GM23338 (cell line): ENCODE data around the gene GSX1. TPM values are rescaled to one million over a fixed set of nuclear protein-coding genes. Genes with fewer than 3 reads are reported as not detected.

Experiments used
- ATAC-seq: fragments of 200-7000 bp; cut with Tn5 transposase; 3 replicates; pipeline ENCODE4 v1.9.1; 2020
- DNase-seq: peaks from one replicate; pipeline ENCODE4 v3.0.0-alpha.2; 2015; ENCODE audit warnings: low spot score
- H2AFZ ChIP-seq: fragments of 200-600 bp; sonication (generic); 2 replicates; pipeline ENCODE4 v1.8.0; 2016; ENCODE audit warnings: antibody characterized with exemption, mild to moderate bottlenecking, moderate library complexity
- H3F3A ChIP-seq: fragments of 200-600 bp; sonication (generic); replicated peaks from 2 replicates; pipeline ENCODE4 v1.8.0; 2017; ENCODE audit warnings: antibody characterized with exemption, mixed run types, low read depth
- H3K27ac ChIP-seq: fragments of 200-600 bp; sonication (generic); 2 replicates; pipeline ENCODE4 v1.6.1; 2016; ENCODE audit warnings: low read depth
- H3K27me3 ChIP-seq: fragments of 200-600 bp; sonication (generic); 2 replicates; pipeline ENCODE4 v1.8.0; 2016; ENCODE audit warnings: mild to moderate bottlenecking, mixed run types, moderate library complexity; ENCODE audit not compliant: insufficient read depth
- H3K36me3 ChIP-seq: fragments of 200-600 bp; sonication (generic); 2 replicates; pipeline ENCODE4 v1.8.0; 2016; ENCODE audit warnings: mild to moderate bottlenecking; ENCODE audit not compliant: insufficient read depth
- H3K4me1 ChIP-seq: fragments of 200-600 bp; sonication (generic); 2 replicates; pipeline ENCODE4 v1.8.0; 2016; ENCODE audit warnings: mild to moderate bottlenecking, moderate library complexity; ENCODE audit not compliant: insufficient read depth
- H3K4me2 ChIP-seq: fragments of 200-600 bp; sonication (generic); 2 replicates; pipeline ENCODE4 v1.7.1; 2017; ENCODE audit warnings: mixed run types
- H3K4me3 ChIP-seq: fragments of 200-600 bp; sonication (generic); 2 replicates; pipeline ENCODE4 v1.6.1; 2016; ENCODE audit warnings: mixed run types
- H3K79me2 ChIP-seq: fragments of 200-600 bp; sonication (generic); replicated peaks from 2 replicates; pipeline ENCODE4 v1.8.0; 2017; ENCODE audit warnings: mild to moderate bottlenecking; ENCODE audit not compliant: insufficient read depth
- H3K9me2 ChIP-seq: fragments of 200-600 bp; sonication (generic); 2 replicates; pipeline ENCODE4 v1.8.0; 2017; ENCODE audit not compliant: insufficient read depth
- H4K20me1 ChIP-seq: fragments of 200-600 bp; sonication (generic); replicated peaks from 2 replicates; pipeline ENCODE4 v1.8.0; 2017; ENCODE audit warnings: mild to moderate bottlenecking; ENCODE audit not compliant: insufficient read depth
- H3K27ac Mint-ChIP-seq: 2 replicates; pipeline ENCODE4 v1.8.0; 2020; ENCODE audit warnings: inconsistent platforms, mild to moderate bottlenecking, moderate library complexity, mixed read lengths
- H3K27me3 Mint-ChIP-seq: 3 replicates; pipeline ENCODE4 v1.8.0; 2022; ENCODE audit warnings: low read depth, mild to moderate bottlenecking, moderate library complexity, mixed read lengths, inconsistent platforms; ENCODE audit not compliant: insufficient read depth, poor library complexity
- H3K36me3 Mint-ChIP-seq: 3 replicates; pipeline ENCODE4 v1.8.0; 2021; ENCODE audit warnings: low read depth, mild to moderate bottlenecking, inconsistent platforms, moderate library complexity, mixed read lengths
- H3K4me1 Mint-ChIP-seq: 3 replicates; pipeline ENCODE4 v1.8.0; 2020; ENCODE audit warnings: mild to moderate bottlenecking, inconsistent platforms, mixed read lengths
- H3K4me3 Mint-ChIP-seq: 3 replicates; pipeline ENCODE4 v1.8.0; 2021; ENCODE audit warnings: moderate library complexity, mild to moderate bottlenecking, inconsistent platforms, mixed read lengths
- H3K9me3 Mint-ChIP-seq: 3 replicates; pipeline ENCODE4 v1.8.0; 2020; ENCODE audit warnings: moderate library complexity, mild to moderate bottlenecking, inconsistent platforms, mixed read lengths
- CTCF ChIP-seq, 2 experiments: fragments of 200-600 bp in 1 of 2; sonication (generic) in 1 of 2; conservative IDR thresholded peaks; 2 replicates each; pipeline versions ENCODE4 v1.5.1 to v1.6.1; 2016 to 2017; ENCODE audit warnings: antibody characterized with exemption in 2 of 2, low read depth in 2 of 2, mild to moderate bottlenecking in 2 of 2, moderate library complexity in 1 of 2
- polyA plus RNA-seq: library from polyadenylated mRNA; unstranded; fragments of >200 nt; fragmentation: Nextera tagmentation; extraction: Ambion mirVana; gene quantifications from 2 replicates; pipeline ENCODE4 v1.2.1, GENCODE V29; 2016
- total RNA-seq: library from RNA; depleted of rRNA; stranded (reverse); fragments of >200 nt; shearing (Covaris generic); gene quantifications from 2 replicates; pipeline ENCODE4 v1.2.3, GENCODE V29; 2014
- TF ChIP-seq, protein P1 (sequence below): fragments of 250-450 bp; sonication (Bioruptor Pico); IDR thresholded peaks from 2 replicates; pipeline ENCODE4 v1.5.0; 2020; ENCODE audit warnings: mild to moderate bottlenecking, moderate library complexity
- TF ChIP-seq, protein P2 (sequence below): IDR thresholded peaks from one replicate; pipeline ENCODE4 v1.6.1; 2018; ENCODE audit warnings: antibody characterized with exemption; ENCODE audit not compliant: unreplicated experiment

The GSX1 gene
- total and polyA plus RNA-seq, 2 experiments from 2014 or later, result not detected

GRCh38 chr13:27782151-27782550 is 10.1 kb upstream of the GSX1 start (continued):
- TF ChIP-seq, protein P1, sequence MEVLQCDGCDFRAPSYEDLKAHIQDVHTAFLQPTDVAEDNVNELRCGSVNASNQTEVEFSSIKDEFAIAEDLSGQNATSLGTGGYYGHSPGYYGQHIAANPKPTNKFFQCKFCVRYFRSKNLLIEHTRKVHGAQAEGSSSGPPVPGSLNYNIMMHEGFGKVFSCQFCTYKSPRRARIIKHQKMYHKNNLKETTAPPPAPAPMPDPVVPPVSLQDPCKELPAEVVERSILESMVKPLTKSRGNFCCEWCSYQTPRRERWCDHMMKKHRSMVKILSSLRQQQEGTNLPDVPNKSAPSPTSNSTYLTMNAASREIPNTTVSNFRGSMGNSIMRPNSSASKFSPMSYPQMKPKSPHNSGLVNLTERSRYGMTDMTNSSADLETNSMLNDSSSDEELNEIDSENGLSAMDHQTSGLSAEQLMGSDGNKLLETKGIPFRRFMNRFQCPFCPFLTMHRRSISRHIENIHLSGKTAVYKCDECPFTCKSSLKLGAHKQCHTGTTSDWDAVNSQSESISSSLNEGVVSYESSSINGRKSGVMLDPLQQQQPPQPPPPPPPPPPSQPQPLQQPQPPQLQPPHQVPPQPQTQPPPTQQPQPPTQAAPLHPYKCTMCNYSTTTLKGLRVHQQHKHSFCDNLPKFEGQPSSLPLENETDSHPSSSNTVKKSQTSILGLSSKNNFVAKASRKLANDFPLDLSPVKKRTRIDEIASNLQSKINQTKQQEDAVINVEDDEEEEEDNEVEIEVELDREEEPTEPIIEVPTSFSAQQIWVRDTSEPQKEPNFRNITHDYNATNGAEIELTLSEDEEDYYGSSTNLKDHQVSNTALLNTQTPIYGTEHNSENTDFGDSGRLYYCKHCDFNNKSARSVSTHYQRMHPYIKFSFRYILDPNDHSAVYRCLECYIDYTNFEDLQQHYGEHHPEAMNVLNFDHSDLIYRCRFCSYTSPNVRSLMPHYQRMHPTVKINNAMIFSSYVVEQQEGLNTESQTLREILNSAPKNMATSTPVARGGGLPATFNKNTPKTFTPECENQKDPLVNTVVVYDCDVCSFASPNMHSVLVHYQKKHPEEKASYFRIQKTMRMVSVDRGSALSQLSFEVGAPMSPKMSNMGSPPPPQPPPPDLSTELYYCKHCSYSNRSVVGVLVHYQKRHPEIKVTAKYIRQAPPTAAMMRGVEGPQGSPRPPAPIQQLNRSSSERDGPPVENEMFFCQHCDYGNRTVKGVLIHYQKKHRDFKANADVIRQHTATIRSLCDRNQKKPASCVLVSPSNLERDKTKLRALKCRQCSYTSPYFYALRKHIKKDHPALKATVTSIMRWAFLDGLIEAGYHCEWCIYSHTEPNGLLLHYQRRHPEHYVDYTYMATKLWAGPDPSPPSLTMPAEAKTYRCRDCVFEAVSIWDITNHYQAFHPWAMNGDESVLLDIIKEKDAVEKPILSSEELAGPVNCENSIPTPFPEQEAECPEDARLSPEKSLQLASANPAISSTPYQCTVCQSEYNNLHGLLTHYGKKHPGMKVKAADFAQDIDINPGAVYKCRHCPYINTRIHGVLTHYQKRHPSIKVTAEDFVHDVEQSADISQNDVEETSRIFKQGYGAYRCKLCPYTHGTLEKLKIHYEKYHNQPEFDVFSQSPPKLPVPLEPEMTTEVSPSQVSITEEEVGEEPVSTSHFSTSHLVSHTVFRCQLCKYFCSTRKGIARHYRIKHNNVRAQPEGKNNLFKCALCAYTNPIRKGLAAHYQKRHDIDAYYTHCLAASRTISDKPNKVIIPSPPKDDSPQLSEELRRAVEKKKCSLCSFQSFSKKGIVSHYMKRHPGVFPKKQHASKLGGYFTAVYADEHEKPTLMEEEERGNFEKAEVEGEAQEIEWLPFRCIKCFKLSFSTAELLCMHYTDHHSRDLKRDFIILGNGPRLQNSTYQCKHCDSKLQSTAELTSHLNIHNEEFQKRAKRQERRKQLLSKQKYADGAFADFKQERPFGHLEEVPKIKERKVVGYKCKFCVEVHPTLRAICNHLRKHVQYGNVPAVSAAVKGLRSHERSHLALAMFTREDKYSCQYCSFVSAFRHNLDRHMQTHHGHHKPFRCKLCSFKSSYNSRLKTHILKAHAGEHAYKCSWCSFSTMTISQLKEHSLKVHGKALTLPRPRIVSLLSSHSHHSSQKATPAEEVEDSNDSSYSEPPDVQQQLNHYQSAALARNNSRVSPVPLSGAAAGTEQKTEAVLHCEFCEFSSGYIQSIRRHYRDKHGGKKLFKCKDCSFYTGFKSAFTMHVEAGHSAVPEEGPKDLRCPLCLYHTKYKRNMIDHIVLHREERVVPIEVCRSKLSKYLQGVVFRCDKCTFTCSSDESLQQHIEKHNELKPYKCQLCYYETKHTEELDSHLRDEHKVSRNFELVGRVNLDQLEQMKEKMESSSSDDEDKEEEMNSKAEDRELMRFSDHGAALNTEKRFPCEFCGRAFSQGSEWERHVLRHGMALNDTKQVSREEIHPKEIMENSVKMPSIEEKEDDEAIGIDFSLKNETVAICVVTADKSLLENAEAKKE (CRISPR knock-in tag), result no peak

GRCh38 chr13:27783111-27783510 is 9.2 kb upstream of the GSX1 start:
- Mint-ChIP-seq H3K9me3 (no peaks in the 10 kb centered on the region), H3K36me3 (no peaks in the 10 kb centered on the region), H3K27ac (no peak overlapping the region), H3K4me1 (peaks cover 19% of the 10 kb centered on the region; the same call in 2 of the 3 replicates), H3K4me3 (no peak overlapping the region), H3K27me3 (peaks cover 23% of the 10 kb centered on the region)
- DNase-seq, result peak; percentile 70
- Histone ChIP-seq H3K4me1 (peaks cover 5% of the 10 kb centered on the region), H3K79me2 (no peaks in the 10 kb centered on the region), H3K4me2 (no peak overlapping the region), H3K27me3 (peaks cover 68% of the 10 kb centered on the region), H3K9me2 (no peaks in the 10 kb centered on the region), H3F3A (no peaks in the 10 kb centered on the region), H3K27ac (no peak overlapping the region), H3K4me3 (no peak overlapping the region), H2AFZ (no peak overlapping the region), H4K20me1 (no peaks in the 10 kb centered on the region; the same call in 1 of the 2 replicates), H3K36me3 (no peaks in the 10 kb centered on the region)
- TF ChIP-seq CTCF (conservative IDR thresholded peaks at IDR 0.05; ENCODE audit: low read depth in 2 of 2), result peak; percentile 50 to 68
- TF ChIP-seq, protein P2, sequence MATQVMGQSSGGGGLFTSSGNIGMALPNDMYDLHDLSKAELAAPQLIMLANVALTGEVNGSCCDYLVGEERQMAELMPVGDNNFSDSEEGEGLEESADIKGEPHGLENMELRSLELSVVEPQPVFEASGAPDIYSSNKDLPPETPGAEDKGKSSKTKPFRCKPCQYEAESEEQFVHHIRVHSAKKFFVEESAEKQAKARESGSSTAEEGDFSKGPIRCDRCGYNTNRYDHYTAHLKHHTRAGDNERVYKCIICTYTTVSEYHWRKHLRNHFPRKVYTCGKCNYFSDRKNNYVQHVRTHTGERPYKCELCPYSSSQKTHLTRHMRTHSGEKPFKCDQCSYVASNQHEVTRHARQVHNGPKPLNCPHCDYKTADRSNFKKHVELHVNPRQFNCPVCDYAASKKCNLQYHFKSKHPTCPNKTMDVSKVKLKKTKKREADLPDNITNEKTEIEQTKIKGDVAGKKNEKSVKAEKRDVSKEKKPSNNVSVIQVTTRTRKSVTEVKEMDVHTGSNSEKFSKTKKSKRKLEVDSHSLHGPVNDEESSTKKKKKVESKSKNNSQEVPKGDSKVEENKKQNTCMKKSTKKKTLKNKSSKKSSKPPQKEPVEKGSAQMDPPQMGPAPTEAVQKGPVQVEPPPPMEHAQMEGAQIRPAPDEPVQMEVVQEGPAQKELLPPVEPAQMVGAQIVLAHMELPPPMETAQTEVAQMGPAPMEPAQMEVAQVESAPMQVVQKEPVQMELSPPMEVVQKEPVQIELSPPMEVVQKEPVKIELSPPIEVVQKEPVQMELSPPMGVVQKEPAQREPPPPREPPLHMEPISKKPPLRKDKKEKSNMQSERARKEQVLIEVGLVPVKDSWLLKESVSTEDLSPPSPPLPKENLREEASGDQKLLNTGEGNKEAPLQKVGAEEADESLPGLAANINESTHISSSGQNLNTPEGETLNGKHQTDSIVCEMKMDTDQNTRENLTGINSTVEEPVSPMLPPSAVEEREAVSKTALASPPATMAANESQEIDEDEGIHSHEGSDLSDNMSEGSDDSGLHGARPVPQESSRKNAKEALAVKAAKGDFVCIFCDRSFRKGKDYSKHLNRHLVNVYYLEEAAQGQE, result no peak
- ATAC-seq, result peak; percentile 95
